ENCODE measurements around the gene RAD51B.

DNA sequence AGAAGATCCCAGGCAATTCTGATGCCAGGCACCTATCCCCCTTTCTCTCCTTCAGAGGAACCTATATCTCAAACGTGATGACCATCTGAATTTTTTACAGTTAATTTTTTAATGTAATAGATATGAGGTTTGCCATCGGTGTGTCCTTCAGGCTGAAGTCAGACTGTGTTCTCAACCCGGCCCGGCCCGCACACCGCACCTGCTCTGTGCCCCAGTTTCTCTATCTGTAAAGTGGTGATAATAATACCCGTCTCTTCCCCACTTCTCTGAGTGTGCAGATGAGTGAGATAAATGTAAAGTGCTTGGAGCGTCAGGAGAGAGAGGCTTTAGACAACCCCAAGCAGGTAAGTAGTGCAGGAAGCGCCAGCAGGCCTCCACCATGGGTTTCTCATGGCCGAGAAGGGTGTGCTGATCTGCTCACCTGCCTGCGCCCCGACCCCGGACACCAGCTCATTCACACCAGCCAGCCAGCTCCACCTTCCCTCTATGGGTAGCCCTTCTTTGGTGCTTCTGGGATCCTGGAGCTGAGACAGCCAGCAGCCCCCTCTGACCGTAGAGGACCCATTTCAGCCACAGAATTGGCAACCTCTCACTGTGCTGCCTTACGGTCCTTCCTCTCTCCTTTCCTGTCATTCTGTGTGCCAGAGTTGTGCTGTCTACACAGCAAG lies 893.3 kb downstream of the RAD51B start:
- TF ChIP-seq, protein P1, sequence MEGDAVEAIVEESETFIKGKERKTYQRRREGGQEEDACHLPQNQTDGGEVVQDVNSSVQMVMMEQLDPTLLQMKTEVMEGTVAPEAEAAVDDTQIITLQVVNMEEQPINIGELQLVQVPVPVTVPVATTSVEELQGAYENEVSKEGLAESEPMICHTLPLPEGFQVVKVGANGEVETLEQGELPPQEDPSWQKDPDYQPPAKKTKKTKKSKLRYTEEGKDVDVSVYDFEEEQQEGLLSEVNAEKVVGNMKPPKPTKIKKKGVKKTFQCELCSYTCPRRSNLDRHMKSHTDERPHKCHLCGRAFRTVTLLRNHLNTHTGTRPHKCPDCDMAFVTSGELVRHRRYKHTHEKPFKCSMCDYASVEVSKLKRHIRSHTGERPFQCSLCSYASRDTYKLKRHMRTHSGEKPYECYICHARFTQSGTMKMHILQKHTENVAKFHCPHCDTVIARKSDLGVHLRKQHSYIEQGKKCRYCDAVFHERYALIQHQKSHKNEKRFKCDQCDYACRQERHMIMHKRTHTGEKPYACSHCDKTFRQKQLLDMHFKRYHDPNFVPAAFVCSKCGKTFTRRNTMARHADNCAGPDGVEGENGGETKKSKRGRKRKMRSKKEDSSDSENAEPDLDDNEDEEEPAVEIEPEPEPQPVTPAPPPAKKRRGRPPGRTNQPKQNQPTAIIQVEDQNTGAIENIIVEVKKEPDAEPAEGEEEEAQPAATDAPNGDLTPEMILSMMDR (IDR thresholded peaks at IDR 0.05), result no peak
- no peak for TF ChIP-seq POLR2A (IDR thresholded peaks at IDR 0.05)
